PC-3 (cell line): ENCODE results near the gene ADGRV1.

Experiments
- EZH2 ChIP-seq: fragments of 300-600 bp; sonication (generic); IDR thresholded peaks from one replicate; pipeline ENCODE4 v1.6.1; 2017; ENCODE audit warnings: antibody characterized with exemption, mild to moderate bottlenecking, low read length; ENCODE audit not compliant: unreplicated experiment
- EZH2phosphoT487 ChIP-seq: fragments of 300-600 bp; sonication (generic); IDR thresholded peaks from 2 replicates; pipeline ENCODE4 v1.6.1; 2018; ENCODE audit warnings: mild to moderate bottlenecking, antibody characterized with exemption, low read length, borderline replicate concordance
- TF ChIP-seq, protein P1 (sequence below): fragments of 300-600 bp; sonication (generic); conservative IDR thresholded peaks from 2 replicates; pipeline ENCODE4 v1.5.1; 2017; ENCODE audit warnings: antibody characterized with exemption, low read depth, mild to moderate bottlenecking, low read length

DNA sequence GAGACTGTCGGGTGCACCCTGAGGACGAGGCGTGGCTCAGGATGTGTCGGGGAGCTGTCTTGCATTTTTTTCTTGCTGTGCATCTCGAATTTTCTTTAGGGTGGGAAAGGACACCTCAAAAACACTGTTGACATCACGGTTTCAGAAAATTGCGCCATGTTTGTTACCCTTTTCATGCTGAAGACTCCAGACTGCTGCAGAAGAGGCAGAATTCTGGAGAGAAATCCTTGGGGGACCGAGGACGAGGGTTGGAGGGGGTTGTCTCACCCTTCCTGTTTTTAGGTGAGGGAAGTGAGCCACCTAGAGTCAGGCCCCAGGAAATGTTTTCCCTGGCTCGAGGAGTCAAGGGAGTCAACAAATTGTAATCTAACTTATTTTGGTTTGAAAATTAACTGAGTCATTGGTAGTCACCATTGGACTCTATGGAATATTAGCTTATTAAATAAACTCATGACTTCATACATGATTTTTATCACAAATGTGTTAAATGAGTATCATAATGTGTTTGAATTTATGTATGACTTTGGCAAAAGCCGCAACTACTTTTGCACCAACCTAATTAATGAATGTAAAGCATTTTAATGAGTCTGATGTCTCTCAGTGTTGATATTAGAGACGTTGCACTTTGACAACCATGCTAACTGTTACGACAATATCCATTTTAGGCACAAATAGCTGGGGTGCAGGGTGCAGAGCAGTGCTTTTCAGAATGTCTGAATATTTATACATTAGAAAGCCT, 28.5 kb upstream of the ADGRV1 start:
- TF ChIP-seq EZH2 (no peak), EZH2phosphoT487 (no peak)
- TF ChIP-seq, protein P1, sequence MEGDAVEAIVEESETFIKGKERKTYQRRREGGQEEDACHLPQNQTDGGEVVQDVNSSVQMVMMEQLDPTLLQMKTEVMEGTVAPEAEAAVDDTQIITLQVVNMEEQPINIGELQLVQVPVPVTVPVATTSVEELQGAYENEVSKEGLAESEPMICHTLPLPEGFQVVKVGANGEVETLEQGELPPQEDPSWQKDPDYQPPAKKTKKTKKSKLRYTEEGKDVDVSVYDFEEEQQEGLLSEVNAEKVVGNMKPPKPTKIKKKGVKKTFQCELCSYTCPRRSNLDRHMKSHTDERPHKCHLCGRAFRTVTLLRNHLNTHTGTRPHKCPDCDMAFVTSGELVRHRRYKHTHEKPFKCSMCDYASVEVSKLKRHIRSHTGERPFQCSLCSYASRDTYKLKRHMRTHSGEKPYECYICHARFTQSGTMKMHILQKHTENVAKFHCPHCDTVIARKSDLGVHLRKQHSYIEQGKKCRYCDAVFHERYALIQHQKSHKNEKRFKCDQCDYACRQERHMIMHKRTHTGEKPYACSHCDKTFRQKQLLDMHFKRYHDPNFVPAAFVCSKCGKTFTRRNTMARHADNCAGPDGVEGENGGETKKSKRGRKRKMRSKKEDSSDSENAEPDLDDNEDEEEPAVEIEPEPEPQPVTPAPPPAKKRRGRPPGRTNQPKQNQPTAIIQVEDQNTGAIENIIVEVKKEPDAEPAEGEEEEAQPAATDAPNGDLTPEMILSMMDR, result peak; percentile 92
